ENCODE data around the gene ACOX1.

The ACOX1 gene

DNA sequence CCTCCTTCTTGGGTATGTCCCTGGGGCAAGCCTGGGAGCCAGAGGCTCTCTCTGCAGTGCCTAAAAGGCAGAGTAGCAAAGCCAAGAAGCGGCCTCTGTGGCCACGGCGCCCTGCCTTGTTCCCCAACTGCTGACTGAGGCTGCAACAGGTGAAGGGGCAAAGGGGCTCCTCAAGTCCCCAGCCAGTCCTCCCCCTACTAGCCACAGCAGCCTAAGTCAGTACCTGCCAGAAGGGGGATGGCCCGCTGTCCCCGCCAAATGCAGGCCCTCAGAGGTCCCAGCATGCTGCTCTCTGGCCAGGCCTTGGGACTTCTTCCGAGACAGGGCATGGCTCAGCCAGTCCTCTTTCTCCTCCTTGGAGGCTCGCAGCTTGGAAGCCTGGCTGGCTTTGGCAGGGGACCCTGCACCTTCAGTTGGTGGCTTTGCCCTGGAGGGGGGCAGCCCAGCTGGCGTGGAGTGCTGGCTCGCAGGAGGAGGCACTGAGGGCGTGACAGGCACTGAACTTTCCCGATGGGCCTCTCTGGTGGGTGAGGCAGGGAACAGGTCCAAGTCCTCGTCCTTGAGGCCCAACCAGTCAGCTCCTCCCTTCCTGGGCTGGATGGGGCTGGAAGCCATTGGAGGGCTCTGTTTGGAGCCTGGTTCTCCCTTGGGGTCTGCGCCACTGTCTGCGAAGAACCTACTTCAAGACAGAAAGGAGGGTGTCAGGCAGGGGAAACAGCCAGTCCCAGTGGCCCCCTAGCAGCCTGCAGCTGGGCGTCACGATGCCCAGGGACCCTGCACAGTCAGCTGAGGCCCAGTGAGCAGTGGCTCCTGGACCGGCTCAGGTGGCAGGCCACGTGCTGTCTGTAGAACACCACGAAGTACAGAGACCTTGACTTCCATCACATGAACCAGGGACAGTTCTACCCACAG lies 55.7 kb downstream of the ACOX1 start:
- Histone ChIP-seq H3K27ac (ENCODE audit: low read length) (no peak overlapping the region), H3K4me2 (ENCODE audit: insufficient read depth, low read length) (no peak overlapping the region), H3K9me3 (ENCODE audit: insufficient read depth, low read length, severe bottlenecking) (no peaks in the 10 kb centered on the region), H2AFZ (ENCODE audit: low read depth, low read length) (no peak overlapping the region), H3K9ac (ENCODE audit: low read depth, low read length) (no peak overlapping the region), H3K79me2 (ENCODE audit: insufficient read depth, low read length) (no peaks in the 10 kb centered on the region), H4K20me1 (ENCODE audit: insufficient read depth, low read length) (no peaks in the 10 kb centered on the region), H3K36me3 (ENCODE audit: insufficient read depth, low read length) (peaks cover 43% of the 10 kb centered on the region), H3K4me3 (ENCODE audit: low read depth in 1 of 2, low read length in 2 of 2) (no peak overlapping the region), H3K4me1 (ENCODE audit: insufficient read depth, low read length) (no peaks in the 10 kb centered on the region), H3K27me3 (ENCODE audit: insufficient read depth, low read length, poor library complexity) (no peaks in the 10 kb centered on the region)
- TF ChIP-seq, protein P1, sequence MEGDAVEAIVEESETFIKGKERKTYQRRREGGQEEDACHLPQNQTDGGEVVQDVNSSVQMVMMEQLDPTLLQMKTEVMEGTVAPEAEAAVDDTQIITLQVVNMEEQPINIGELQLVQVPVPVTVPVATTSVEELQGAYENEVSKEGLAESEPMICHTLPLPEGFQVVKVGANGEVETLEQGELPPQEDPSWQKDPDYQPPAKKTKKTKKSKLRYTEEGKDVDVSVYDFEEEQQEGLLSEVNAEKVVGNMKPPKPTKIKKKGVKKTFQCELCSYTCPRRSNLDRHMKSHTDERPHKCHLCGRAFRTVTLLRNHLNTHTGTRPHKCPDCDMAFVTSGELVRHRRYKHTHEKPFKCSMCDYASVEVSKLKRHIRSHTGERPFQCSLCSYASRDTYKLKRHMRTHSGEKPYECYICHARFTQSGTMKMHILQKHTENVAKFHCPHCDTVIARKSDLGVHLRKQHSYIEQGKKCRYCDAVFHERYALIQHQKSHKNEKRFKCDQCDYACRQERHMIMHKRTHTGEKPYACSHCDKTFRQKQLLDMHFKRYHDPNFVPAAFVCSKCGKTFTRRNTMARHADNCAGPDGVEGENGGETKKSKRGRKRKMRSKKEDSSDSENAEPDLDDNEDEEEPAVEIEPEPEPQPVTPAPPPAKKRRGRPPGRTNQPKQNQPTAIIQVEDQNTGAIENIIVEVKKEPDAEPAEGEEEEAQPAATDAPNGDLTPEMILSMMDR (IDR thresholded peaks at IDR 0.05; ENCODE audit: borderline replicate concordance, extremely low read depth, low read length, poor library complexity, severe bottlenecking) = no peak
- no peak for TF ChIP-seq EZH2 (IDR thresholded peaks at IDR 0.05; ENCODE audit: borderline replicate concordance, low read depth, low read length, severe bottlenecking)
- ATAC-seq (ENCODE audit: insufficient read depth, low read depth) (no peak), DNase-seq (no peak)

DNA sequence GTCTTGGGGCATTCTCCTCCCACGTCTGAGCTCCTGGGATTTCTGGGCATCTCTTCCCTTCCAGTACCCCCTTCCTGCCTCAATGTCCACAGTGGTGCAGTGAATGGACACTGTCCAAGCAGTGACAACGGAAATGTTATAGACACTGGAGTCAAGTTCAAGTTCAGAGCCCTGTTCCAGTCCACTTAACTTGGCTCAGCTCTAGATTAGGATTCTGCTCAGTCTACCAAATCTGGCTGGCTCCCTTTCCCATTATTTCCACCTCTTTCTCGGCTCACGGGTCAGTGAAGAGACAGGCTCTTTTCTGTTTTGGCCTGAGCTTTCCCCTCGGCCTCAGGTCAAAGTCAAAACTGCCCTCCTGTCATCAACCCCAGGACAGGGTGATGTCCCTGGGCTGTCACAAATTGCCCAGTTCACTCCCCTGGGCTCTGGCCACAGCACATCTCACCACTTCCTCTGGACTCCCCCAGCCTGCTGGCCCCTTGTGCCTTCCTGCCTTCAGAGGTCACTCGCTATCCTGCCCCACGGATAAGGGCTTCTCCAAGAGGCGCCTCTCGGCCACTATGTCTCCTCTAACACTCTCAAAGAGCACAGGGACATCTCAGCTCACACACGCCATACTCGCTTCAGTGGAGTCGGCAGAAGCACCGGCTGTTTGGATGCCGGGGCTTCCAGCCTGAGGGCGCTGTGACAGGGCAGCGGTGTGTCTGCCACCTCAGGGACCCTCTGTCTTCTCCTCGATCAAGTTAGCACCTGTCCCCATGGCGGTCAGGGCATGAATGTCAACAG lies 56.6 kb downstream of the ACOX1 start:
- Histone ChIP-seq H3K27me3 (ENCODE audit: insufficient read depth, low read length, poor library complexity) (no peaks in the 10 kb centered on the region), H3K4me3 (ENCODE audit: low read depth in 1 of 2, low read length in 2 of 2) (no peak overlapping the region), H3K79me2 (ENCODE audit: insufficient read depth, low read length) (no peaks in the 10 kb centered on the region), H3K27ac (ENCODE audit: low read length) (no peak overlapping the region), H3K4me2 (ENCODE audit: insufficient read depth, low read length) (no peak overlapping the region), H3K4me1 (ENCODE audit: insufficient read depth, low read length) (no peaks in the 10 kb centered on the region), H3K9me3 (ENCODE audit: insufficient read depth, low read length, severe bottlenecking) (no peaks in the 10 kb centered on the region), H3K9ac (ENCODE audit: low read depth, low read length) (no peak overlapping the region), H2AFZ (ENCODE audit: low read depth, low read length) (no peak overlapping the region), H3K36me3 (ENCODE audit: insufficient read depth, low read length) (peaks cover 49% of the 10 kb centered on the region), H4K20me1 (ENCODE audit: insufficient read depth, low read length) (no peaks in the 10 kb centered on the region)
- TF ChIP-seq, protein P1 (IDR thresholded peaks at IDR 0.05; ENCODE audit: borderline replicate concordance, extremely low read depth, low read length, poor library complexity, severe bottlenecking) = no peak
- no peak for TF ChIP-seq EZH2 (IDR thresholded peaks at IDR 0.05; ENCODE audit: borderline replicate concordance, low read depth, low read length, severe bottlenecking)
- no peak for DNase-seq
- ATAC-seq (ENCODE audit: insufficient read depth, low read depth) = no peak

DNA sequence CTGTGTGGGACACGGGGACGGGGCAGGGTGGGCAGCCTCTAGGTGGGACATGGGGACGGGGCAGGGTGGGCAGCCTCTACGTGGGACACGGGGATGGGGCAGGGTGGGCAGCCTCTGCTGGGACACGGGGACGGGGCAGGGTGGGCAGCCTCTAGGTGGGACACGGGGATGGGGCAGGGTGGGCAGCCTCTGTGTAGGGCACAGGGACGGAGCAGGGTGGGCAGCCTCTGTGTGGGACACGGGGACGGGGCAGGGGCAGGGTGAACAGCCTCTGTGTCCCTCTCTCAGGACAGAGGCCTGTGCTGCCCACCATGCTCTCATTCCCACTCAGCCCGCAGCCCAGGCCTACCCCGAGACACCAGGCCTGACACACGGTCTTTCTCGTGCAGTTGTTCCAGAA lies 57.4 kb downstream of the ACOX1 start:
- Histone ChIP-seq H3K27ac (ENCODE audit: low read length) (no peak overlapping the region), H3K36me3 (ENCODE audit: insufficient read depth, low read length) (peaks cover 42% of the 10 kb centered on the region)

More for the DNA sequence above, 57.4 kb downstream of the ACOX1 start:
- DNase-seq (no peak), ATAC-seq (ENCODE audit: insufficient read depth, low read depth) (no peak)
- Histone ChIP-seq H2AFZ (ENCODE audit: low read depth, low read length) (no peak overlapping the region), H3K4me1 (ENCODE audit: insufficient read depth, low read length) (no peaks in the 10 kb centered on the region), H4K20me1 (ENCODE audit: insufficient read depth, low read length) (no peaks in the 10 kb centered on the region), H3K27me3 (ENCODE audit: insufficient read depth, low read length, poor library complexity) (no peaks in the 10 kb centered on the region), H3K9me3 (ENCODE audit: insufficient read depth, low read length, severe bottlenecking) (no peaks in the 10 kb centered on the region), H3K4me2 (ENCODE audit: insufficient read depth, low read length) (no peak overlapping the region), H3K4me3 (ENCODE audit: low read depth in 1 of 2, low read length in 2 of 2) (no peak overlapping the region), H3K79me2 (ENCODE audit: insufficient read depth, low read length) (no peaks in the 10 kb centered on the region), H3K9ac (ENCODE audit: low read depth, low read length) (no peak overlapping the region)
- no peak for TF ChIP-seq EZH2 (IDR thresholded peaks at IDR 0.05; ENCODE audit: borderline replicate concordance, low read depth, low read length, severe bottlenecking)
- TF ChIP-seq, protein P1 (IDR thresholded peaks at IDR 0.05; ENCODE audit: borderline replicate concordance, extremely low read depth, low read length, poor library complexity, severe bottlenecking) = no peak
